ENCODE results near the gene MFSD11.

- TF ChIP-seq CTCF (IDR thresholded peaks at IDR 0.05) (no peak; the same call in 2 of the 3 replicates), ZFP36 (IDR thresholded peaks at IDR 0.05; ENCODE audit: borderline replicate concordance, partially characterized antibody) (no peak), POLR2A (IDR thresholded peaks at IDR 0.05; ENCODE audit: low read length) (no peak), BCL3 (IDR thresholded peaks at IDR 0.05) (no peak), EHMT2 (IDR thresholded peaks at IDR 0.05; ENCODE audit: low read depth) (no peak), MAZ (IDR thresholded peaks at IDR 0.05; ENCODE audit: borderline replicate concordance, low read depth, low read length) (peak; percentile 57; the same call in 1 of the 2 replicates), SMC3 (IDR thresholded peaks at IDR 0.05) (no peak), POLR2AphosphoS2 (conservative IDR thresholded peaks at IDR 0.05; ENCODE audit: low read length) (no peak), EP300 (IDR thresholded peaks at IDR 0.05) (no peak), HMGXB4 (CRISPR knock-in tag; IDR thresholded peaks at IDR 0.05; ENCODE audit: borderline replicate concordance) (no peak), USF2 (IDR thresholded peaks at IDR 0.05) (no peak)
Observed at GRCh38 chr17:76736349-76737081, 1.4 kb upstream of the MFSD11 start.
